SK-N-SH treated with all-trans-retinoic acid at 6 μM for 48 hours (cell line): Measurements from ENCODE around the gene POLG.

Experiments used
- TOX ChIP-seq: fragments of 250-450 bp; sonication (Bioruptor Pico); IDR thresholded peaks from 2 replicates; pipeline ENCODE4 v1.8.0; 2021; ENCODE audit warnings: mild to moderate bottlenecking, moderate library complexity, borderline replicate concordance
- ZNF70 ChIP-seq: fragments of 450-650 bp; formaldehyde crosslinking; IDR thresholded peaks from 2 replicates; pipeline ENCODE4 v1.5.0; 2020; ENCODE audit warnings: mild to moderate bottlenecking, moderate library complexity

GRCh38 chr15:89371228-89372044, 36.8 kb upstream of the POLG start:
- no peak for TF ChIP-seq ZNF70 (CRISPR knock-in tag)
- TF ChIP-seq TOX = no peak
